Astrocyte (in vitro differentiated cells and primary cell): ENCODE measurements around the gene DRC1. TPM values are rescaled to one million over a fixed set of nuclear protein-coding genes. Genes with fewer than 3 reads are reported as not detected.

Experiments used
- DNase-seq: peaks from one replicate; pipeline ENCODE4 v3.0.0-alpha.2; 2010; ENCODE audit warnings: low read depth
- FAIRE-seq: peaks from 2 replicates; lab custom pipeline; 2011; peaks lifted over from hg19 to GRCh38; lab: Jason Lieb, UNC
- H2AFZ ChIP-seq: 2 replicates; pipeline ENCODE4 v1.6.0; 2012; ENCODE audit warnings: low read depth, low read length, inconsistent platforms
- H3K27ac ChIP-seq: 2 replicates; pipeline ENCODE4 v1.5.1; 2011; ENCODE audit warnings: low read depth, low read length, inconsistent platforms
- H3K27me3 ChIP-seq: 2 replicates; pipeline ENCODE4 v1.6.0; 2011; ENCODE audit warnings: low read length, inconsistent platforms; ENCODE audit not compliant: insufficient read depth
- H3K36me3 ChIP-seq: 2 replicates; pipeline ENCODE4 v1.5.1; 2011; ENCODE audit warnings: low read length, inconsistent platforms; ENCODE audit not compliant: insufficient read depth
- H3K4me1 ChIP-seq: 2 replicates; pipeline ENCODE4 v1.5.1; 2011; ENCODE audit warnings: low read length, inconsistent platforms; ENCODE audit not compliant: insufficient read depth
- H3K4me2 ChIP-seq: 2 replicates; pipeline ENCODE4 v1.6.0; 2012; ENCODE audit warnings: low read length, inconsistent platforms
- H3K4me3 ChIP-seq: 2 replicates; pipeline ENCODE4 v1.5.1; 2011; ENCODE audit warnings: low read depth, mild to moderate bottlenecking, low read length, inconsistent platforms; ENCODE audit not compliant: insufficient read depth
- H3K79me2 ChIP-seq: 2 replicates; pipeline ENCODE4 v1.6.0; 2012; ENCODE audit warnings: mild to moderate bottlenecking, low read length, inconsistent platforms; ENCODE audit not compliant: insufficient read depth
- H3K9ac ChIP-seq: 2 replicates; pipeline ENCODE4 v1.6.0; 2012; ENCODE audit warnings: mild to moderate bottlenecking, low read length, inconsistent platforms
- H3K9me3 ChIP-seq: 2 replicates; pipeline ENCODE4 v1.5.1; 2012; ENCODE audit warnings: low read depth, mild to moderate bottlenecking, low read length, inconsistent platforms; ENCODE audit not compliant: insufficient read depth
- H4K20me1 ChIP-seq: 2 replicates; pipeline ENCODE4 v1.6.0; 2012; ENCODE audit warnings: low read length, inconsistent platforms; ENCODE audit not compliant: insufficient read depth
- H3K27ac Mint-ChIP-seq: one replicate; pipeline ENCODE4 v1.8.0; 2021; ENCODE audit warnings: mild to moderate bottlenecking, mixed read lengths; ENCODE audit not compliant: unreplicated experiment
- H3K27me3 Mint-ChIP-seq: one replicate; pipeline ENCODE4 v1.8.0; 2021; ENCODE audit warnings: low read depth, mixed read lengths; ENCODE audit not compliant: unreplicated experiment
- H3K36me3 Mint-ChIP-seq: one replicate; pipeline ENCODE4 v1.8.0; 2021; ENCODE audit warnings: low read depth, mixed read lengths; ENCODE audit not compliant: unreplicated experiment
- H3K4me1 Mint-ChIP-seq: one replicate; pipeline ENCODE4 v1.8.0; 2021; ENCODE audit warnings: low read depth, mixed read lengths; ENCODE audit not compliant: unreplicated experiment
- H3K4me3 Mint-ChIP-seq: one replicate; pipeline ENCODE4 v1.8.0; 2021; ENCODE audit warnings: mild to moderate bottlenecking, moderate library complexity, mixed read lengths; ENCODE audit not compliant: unreplicated experiment
- H3K9me3 Mint-ChIP-seq: one replicate; pipeline ENCODE4 v1.8.0; 2021; ENCODE audit warnings: mild to moderate bottlenecking, mixed read lengths; ENCODE audit not compliant: unreplicated experiment
- CTCF ChIP-seq: IDR thresholded peaks from 2 replicates; pipeline ENCODE4 v1.5.1; 2011; ENCODE audit warnings: low read depth, mild to moderate bottlenecking, inconsistent platforms, low read length, moderate library complexity; ENCODE audit not compliant: insufficient read depth
- EZH2 ChIP-seq: IDR thresholded peaks from 2 replicates; pipeline ENCODE4 v1.6.1; 2012; ENCODE audit warnings: mild to moderate bottlenecking, low read length, inconsistent platforms; ENCODE audit not compliant: insufficient read depth
- total RNA-seq: library from RNA; stranded (reverse); gene quantifications from 2 replicates; pipeline ENCODE4 v1.2.1, GENCODE V29; 2021

The DRC1 gene
- total RNA-seq, 1 donor from 2014 or later: 0.27 TPM

- no peaks in the 10 kb centered on the region for H3K9me3 ChIP-seq
- no peaks in the 10 kb centered on the region for H3K27me3 ChIP-seq
- no peaks in the 10 kb centered on the region for H4K20me1 ChIP-seq
- no peaks in the 10 kb centered on the region for H3K79me2 ChIP-seq
- H3K4me3 ChIP-seq: no peak overlapping the region
- H3K27ac ChIP-seq: peak overlapping the region; percentile 49
- H3K36me3 ChIP-seq: no peaks in the 10 kb centered on the region
- FAIRE-seq: peak; percentile 26
- Mint-ChIP-seq H3K9me3 (peaks cover 1% of the 10 kb centered on the region), H3K4me3 (no peak overlapping the region), H3K27me3 (no peaks in the 10 kb centered on the region), H3K27ac (peak overlapping the region; percentile 21), H3K36me3 (peaks cover 1% of the 10 kb centered on the region), H3K4me1 (peaks cover 14% of the 10 kb centered on the region)
- no peak overlapping the region for H3K9ac ChIP-seq
- peak; percentile 51 for DNase-seq
- H3K4me1 ChIP-seq: peaks cover 7% of the 10 kb centered on the region
- H3K4me2 ChIP-seq: peak overlapping the region; percentile 55
- H2AFZ ChIP-seq: peak overlapping the region; percentile 54
- no peak for TF ChIP-seq CTCF
Observed at GRCh38 chr2:26438926-26439325, 37.2 kb downstream of the DRC1 start.

- H3K4me1 Mint-ChIP-seq: peaks cover 14% of the 10 kb centered on the region
- Histone ChIP-seq H3K9ac (no peak overlapping the region), H4K20me1 (no peaks in the 10 kb centered on the region), H3K27me3 (no peaks in the 10 kb centered on the region), H3K79me2 (no peaks in the 10 kb centered on the region), H2AFZ (no peak overlapping the region), H3K27ac (no peak overlapping the region), H3K36me3 (no peaks in the 10 kb centered on the region), H3K4me3 (no peak overlapping the region), H3K4me2 (no peak overlapping the region), H3K4me1 (peaks cover 7% of the 10 kb centered on the region), H3K9me3 (no peaks in the 10 kb centered on the region)
- DNase-seq (no peak), FAIRE-seq (no peak)
- H3K4me3 Mint-ChIP-seq: no peak overlapping the region
- no peaks in the 10 kb centered on the region for H3K9me3 Mint-ChIP-seq
- no peaks in the 10 kb centered on the region for H3K36me3 Mint-ChIP-seq
- peaks cover 6% of the 10 kb centered on the region for H3K27me3 Mint-ChIP-seq
- no peak overlapping the region for H3K27ac Mint-ChIP-seq
- TF ChIP-seq EZH2 (no peak), CTCF (no peak)
Observed at GRCh38 chr2:26442301-26442700, 40.6 kb downstream of the DRC1 start.

- FAIRE-seq: no peak
- Histone ChIP-seq H3K4me2 (no peak overlapping the region), H3K4me3 (no peak overlapping the region), H4K20me1 (no peaks in the 10 kb centered on the region), H3K36me3 (no peaks in the 10 kb centered on the region), H3K9me3 (no peaks in the 10 kb centered on the region), H3K4me1 (peaks cover 7% of the 10 kb centered on the region), H3K9ac (no peak overlapping the region), H2AFZ (no peak overlapping the region), H3K27ac (no peak overlapping the region), H3K27me3 (no peaks in the 10 kb centered on the region), H3K79me2 (no peaks in the 10 kb centered on the region)
- no peaks in the 10 kb centered on the region for H3K9me3 Mint-ChIP-seq
- H3K36me3 Mint-ChIP-seq: no peaks in the 10 kb centered on the region
- DNase-seq: no peak
- H3K4me1 Mint-ChIP-seq: peaks cover 14% of the 10 kb centered on the region
- H3K27me3 Mint-ChIP-seq: peaks cover 6% of the 10 kb centered on the region
- H3K4me3 Mint-ChIP-seq: no peak overlapping the region
- no peak overlapping the region for H3K27ac Mint-ChIP-seq
- no peak for TF ChIP-seq CTCF
- TF ChIP-seq EZH2: no peak
Observed at GRCh38 chr2:26442707-26443106, 41.0 kb downstream of the DRC1 start.
